Transverse colon (tissue), 4 donors: Measurements from ENCODE around the gene AJAP1. TPM values are rescaled to one million over a fixed set of nuclear protein-coding genes. Genes with fewer than 3 reads are reported as not detected.

Experiments
- DNase-seq: peaks from one replicate; pipeline ENCODE4 v3.0.0-alpha.2; 2019
- H3K27ac ChIP-seq, 4 donors: fragments of 200-600 bp; sonication (generic); 2 replicates each; pipeline ENCODE4 v1.5.1; 2016 to 2018; ENCODE audit warnings: inconsistent platforms in 4 of 4
- H3K27me3 ChIP-seq: fragments of 200-600 bp; sonication (generic); 2 replicates; pipeline ENCODE4 v1.5.1; 2017; ENCODE audit warnings: inconsistent platforms
- H3K36me3 ChIP-seq, 4 donors: fragments of 200-600 bp; sonication (generic); 2 replicates each; pipeline ENCODE4 v1.5.1; 2017 to 2019; ENCODE audit warnings: inconsistent platforms in 4 of 4
- H3K4me1 ChIP-seq, 4 donors: fragments of 200-600 bp; sonication (generic); 2 replicates each; pipeline ENCODE4 v1.5.1; 2017 to 2020; ENCODE audit warnings: inconsistent platforms in 4 of 4
- H3K4me3 ChIP-seq, 4 donors: fragments of 200-600 bp; sonication (generic); 1 replicate in 1 of 4; 2 replicates in 3 of 4; pipeline versions ENCODE4 v1.5.1 to v1.6.1; 2017 to 2019; ENCODE audit warnings: inconsistent platforms in 4 of 4
- H3K9me3 ChIP-seq, 2 donors: fragments of 200-600 bp; sonication (generic); 2 replicates each; pipeline ENCODE4 v1.5.1; 2017 to 2019; ENCODE audit warnings: inconsistent platforms in 2 of 2
- EP300 ChIP-seq: sonication (generic); formaldehyde crosslinking; IDR thresholded peaks from one replicate; pipeline ENCODE4 v1.6.1; 2017; ENCODE audit warnings: antibody characterized with exemption, low read depth
- POLR2A ChIP-seq: fragments of 450-650 bp; IDR thresholded peaks from one replicate; pipeline ENCODE4 v1.6.1; 2016; ENCODE audit warnings: antibody characterized with exemption, mild to moderate bottlenecking, moderate library complexity
- POLR2AphosphoS5 ChIP-seq, 3 donors: sonication (generic); formaldehyde crosslinking; IDR thresholded peaks; one replicate each; pipeline ENCODE4 v1.6.1; 2016; ENCODE audit warnings: antibody characterized with exemption in 3 of 3
- WGBS, 2 donors: methylation state at CpG; one replicate each; pipeline ENCODE4 v1.1.5; 2018; ENCODE audit warnings: low coverage in 1 of 2; 5-methylcytosine and 5-hydroxymethylcytosine counted together
- in situ Hi-C, 4 donors: fragments of 200-750 bp; cut with MboI; loops; one replicate each; pipeline versions ENCODE4 v1.15.0 to v1.15.1; 2017; ENCODE audit warnings: low sequenced_read_pairs in 3 of 4, low pct_ligation_motif_present in 1 of 4, low pct_unique_long_range_greater_than_20kb in 1 of 4
- intact Hi-C: fragments of 100-400 bp; cut with DNase I; formaldehyde crosslinking; loops from one replicate; pipeline ENCODE4 v1.15.1; 2023; ENCODE audit warnings: low total_unique reads
- total RNA-seq, 4 donors: library from RNA; depleted of rRNA; stranded (reverse); fragments of >200 nt; gene quantifications; one replicate each; pipeline ENCODE4 v1.1.0, GENCODE V29; 2016
- TF ChIP-seq, protein P1 (sequence below), 5 experiments: fragments of 200-600 bp in 3 of 5; fragments of 450-650 bp in 2 of 5; sonication (generic) in 3 of 5; IDR thresholded peaks; 1 replicate in 2 of 5; 2 replicates in 3 of 5; pipeline ENCODE4 v1.5.1; 2016 to 2017; ENCODE audit warnings: antibody characterized with exemption in 5 of 5, inconsistent platforms in 3 of 5, mild to moderate bottlenecking in 2 of 5, moderate library complexity in 1 of 5

AJAP1 gene
- total RNA-seq, 4 donors from 2014 or later = 0.14 to 0.16 TPM; not detected in 2

GRCh38 chr1:4736254-4736653 is 81.8 kb downstream of the AJAP1 start:
- Histone ChIP-seq H3K27ac (no peak overlapping the region), H3K4me1 (no peaks in the 10 kb centered on the region), H3K9me3 (no peaks in the 10 kb centered on the region), H3K27me3 (no peaks in the 10 kb centered on the region), H3K4me3 (no peak overlapping the region), H3K36me3 (no peaks in the 10 kb centered on the region)
- TF ChIP-seq, protein P1, sequence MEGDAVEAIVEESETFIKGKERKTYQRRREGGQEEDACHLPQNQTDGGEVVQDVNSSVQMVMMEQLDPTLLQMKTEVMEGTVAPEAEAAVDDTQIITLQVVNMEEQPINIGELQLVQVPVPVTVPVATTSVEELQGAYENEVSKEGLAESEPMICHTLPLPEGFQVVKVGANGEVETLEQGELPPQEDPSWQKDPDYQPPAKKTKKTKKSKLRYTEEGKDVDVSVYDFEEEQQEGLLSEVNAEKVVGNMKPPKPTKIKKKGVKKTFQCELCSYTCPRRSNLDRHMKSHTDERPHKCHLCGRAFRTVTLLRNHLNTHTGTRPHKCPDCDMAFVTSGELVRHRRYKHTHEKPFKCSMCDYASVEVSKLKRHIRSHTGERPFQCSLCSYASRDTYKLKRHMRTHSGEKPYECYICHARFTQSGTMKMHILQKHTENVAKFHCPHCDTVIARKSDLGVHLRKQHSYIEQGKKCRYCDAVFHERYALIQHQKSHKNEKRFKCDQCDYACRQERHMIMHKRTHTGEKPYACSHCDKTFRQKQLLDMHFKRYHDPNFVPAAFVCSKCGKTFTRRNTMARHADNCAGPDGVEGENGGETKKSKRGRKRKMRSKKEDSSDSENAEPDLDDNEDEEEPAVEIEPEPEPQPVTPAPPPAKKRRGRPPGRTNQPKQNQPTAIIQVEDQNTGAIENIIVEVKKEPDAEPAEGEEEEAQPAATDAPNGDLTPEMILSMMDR (IDR thresholded peaks at IDR 0.05) = no peak
- TF ChIP-seq POLR2A = no peak
- TF ChIP-seq POLR2AphosphoS5 (IDR thresholded peaks at IDR 0.05) = no peak
- TF ChIP-seq EP300 = no peak
- DNase-seq = no peak
- WGBS, 2 donors = 50 to 55% methylated on average over 7 of the region's 7 CpGs
- in situ Hi-C loops = no loop called here
- intact Hi-C loops = no loop called here

GRCh38 chr1:4741876-4742423 is 87.5 kb downstream of the AJAP1 start:
- no peaks in the 10 kb centered on the region for H3K36me3 ChIP-seq
- H3K27ac ChIP-seq = no peak overlapping the region
- no peaks in the 10 kb centered on the region for H3K4me1 ChIP-seq
- TF ChIP-seq POLR2AphosphoS5 (IDR thresholded peaks at IDR 0.05) (no peak), POLR2A (no peak), EP300 (no peak)
- TF ChIP-seq, protein P1 (IDR thresholded peaks at IDR 0.05) = no peak
- no peak overlapping the region for H3K4me3 ChIP-seq
- in situ Hi-C loops = no loop called here
- intact Hi-C loops = no loop called here
- no peaks in the 10 kb centered on the region for H3K9me3 ChIP-seq
- H3K27me3 ChIP-seq = no peaks in the 10 kb centered on the region
- DNase-seq = no peak
- 64 to 69% methylated on average over 7 to 8 of the region's 8 CpGs for WGBS, 2 donors

DNA sequence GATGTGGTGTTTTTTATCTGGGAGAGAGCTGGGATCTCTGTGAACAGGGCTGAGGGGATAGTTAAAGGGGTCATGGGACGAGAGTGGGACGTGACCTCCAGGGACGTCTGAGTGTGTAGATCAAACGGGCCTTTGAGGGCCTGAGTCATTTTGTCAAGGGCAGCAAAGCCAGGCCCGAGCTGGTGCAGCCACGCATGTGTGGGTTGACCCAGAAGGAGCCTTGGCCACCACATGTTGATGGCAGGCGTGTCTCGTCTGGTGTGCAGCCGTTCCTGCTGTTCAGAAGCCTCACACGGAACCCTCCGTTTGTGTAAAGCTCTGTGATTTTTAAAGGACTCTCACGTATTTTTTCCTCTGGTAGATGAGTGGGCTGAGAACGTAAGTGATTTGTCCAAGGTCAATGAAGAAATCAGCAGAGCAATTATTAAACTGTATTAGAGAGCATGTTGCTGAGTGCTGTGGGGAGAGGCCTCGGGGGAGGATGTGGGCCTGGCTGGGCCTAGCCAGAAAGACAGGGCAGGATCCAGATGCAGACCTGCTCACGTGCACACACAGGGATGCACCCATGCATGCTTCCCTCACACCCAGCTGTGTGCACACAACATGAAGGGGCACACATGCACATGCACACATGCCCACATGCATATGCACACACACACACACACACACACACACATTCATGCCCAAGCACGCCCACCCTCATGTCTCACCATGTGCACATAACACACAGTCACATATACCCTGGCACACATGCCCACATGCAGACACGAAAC is 89.8 kb downstream of the AJAP1 start:
- DNase-seq = no peak
- TF ChIP-seq POLR2A (no peak), POLR2AphosphoS5 (IDR thresholded peaks at IDR 0.05) (no peak), EP300 (no peak)
- TF ChIP-seq, protein P1 (IDR thresholded peaks at IDR 0.05) = no peak
- 60 to 81% methylated on average over 1 to 17 of the region's 17 CpGs for WGBS, 2 donors
- no peak overlapping the region for H3K4me3 ChIP-seq
- no peak overlapping the region for H3K27ac ChIP-seq
- no peaks in the 10 kb centered on the region for H3K27me3 ChIP-seq
- H3K9me3 ChIP-seq = no peaks in the 10 kb centered on the region
- no peaks in the 10 kb centered on the region for H3K4me1 ChIP-seq
- H3K36me3 ChIP-seq = no peaks in the 10 kb centered on the region
- intact Hi-C loops = no loop called here
- in situ Hi-C loops = no loop called here

GRCh38 chr1:4745560-4745959 is 91.2 kb downstream of the AJAP1 start:
- intact Hi-C loops = no loop called here
- Histone ChIP-seq H3K27me3 (no peaks in the 10 kb centered on the region), H3K4me3 (no peak overlapping the region), H3K27ac (no peak overlapping the region), H3K36me3 (no peaks in the 10 kb centered on the region), H3K4me1 (no peaks in the 10 kb centered on the region), H3K9me3 (no peaks in the 10 kb centered on the region)
- 44% methylated on average over 7 of the region's 7 CpGs; no CpG with 5 or more reads in 1 of the 2 donors for WGBS, 2 donors
- in situ Hi-C loops = no loop called here
- DNase-seq = no peak
- no peak for TF ChIP-seq EP300
- TF ChIP-seq, protein P1 (IDR thresholded peaks at IDR 0.05) = no peak
- TF ChIP-seq POLR2A = no peak
- TF ChIP-seq POLR2AphosphoS5 (IDR thresholded peaks at IDR 0.05) = no peak
